Stimulated activated CD8-positive, alpha-beta memory T cell treated with anti-CD3 and anti-CD28 coated beads, Interleukin-15, amount 100 ng/mL, for 48 hours (primary cell): ENCODE measurements around the gene AOPEP.

Experiments
- DNase-seq, 2 donors: peaks; one replicate each; pipeline ENCODE4 v3.0.0-alpha.2; 2020; ENCODE audit warnings: low read depth in 2 of 2

Gene AOPEP

GRCh38 chr9:94714494-94714893, 12.0 kb upstream of the AOPEP start:
- no peak for DNase-seq

GRCh38 chr9:94717761-94718160, 8.7 kb upstream of the AOPEP start:
- no peak for DNase-seq

DNA sequence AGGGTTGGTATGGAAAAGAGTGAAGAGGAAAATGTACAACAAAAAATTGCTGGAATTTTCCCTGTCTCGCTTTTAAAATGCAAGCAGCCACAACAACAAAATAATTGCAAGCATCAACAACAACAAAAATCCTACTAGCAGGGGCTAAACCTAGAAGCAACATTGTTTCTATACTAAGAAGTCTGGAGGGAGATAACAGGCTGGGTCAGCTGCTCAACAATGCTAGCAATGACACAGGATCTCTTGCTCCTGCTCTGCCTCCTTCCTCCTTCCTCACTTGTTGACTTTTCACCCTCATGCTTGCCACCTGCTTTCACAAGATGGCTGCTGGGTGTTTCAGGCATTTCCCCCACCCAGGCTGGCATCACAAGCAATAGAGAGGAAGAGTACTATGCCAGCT, 7.6 kb upstream of the AOPEP start:
- no peak for DNase-seq

DNA sequence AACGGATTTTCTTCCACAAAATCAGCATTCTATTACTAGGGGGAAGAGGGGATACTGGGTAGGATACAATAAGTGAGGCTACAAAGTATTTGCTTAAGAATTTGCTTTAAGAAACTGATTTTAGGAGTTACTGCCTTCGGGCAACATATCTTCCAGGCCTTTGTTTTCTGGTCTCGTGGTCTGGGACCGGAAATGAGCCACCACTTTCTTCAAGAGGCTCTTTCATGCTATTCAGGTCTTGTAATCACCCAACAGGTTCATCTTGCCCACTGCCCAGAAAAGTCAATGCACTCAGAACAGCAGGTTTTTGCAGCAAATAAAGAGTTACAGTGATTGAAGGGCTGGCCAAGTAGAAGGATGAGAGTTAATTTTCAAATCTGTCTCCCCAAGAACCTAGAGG, 6.6 kb upstream of the AOPEP start:
- no peak for DNase-seq

DNA sequence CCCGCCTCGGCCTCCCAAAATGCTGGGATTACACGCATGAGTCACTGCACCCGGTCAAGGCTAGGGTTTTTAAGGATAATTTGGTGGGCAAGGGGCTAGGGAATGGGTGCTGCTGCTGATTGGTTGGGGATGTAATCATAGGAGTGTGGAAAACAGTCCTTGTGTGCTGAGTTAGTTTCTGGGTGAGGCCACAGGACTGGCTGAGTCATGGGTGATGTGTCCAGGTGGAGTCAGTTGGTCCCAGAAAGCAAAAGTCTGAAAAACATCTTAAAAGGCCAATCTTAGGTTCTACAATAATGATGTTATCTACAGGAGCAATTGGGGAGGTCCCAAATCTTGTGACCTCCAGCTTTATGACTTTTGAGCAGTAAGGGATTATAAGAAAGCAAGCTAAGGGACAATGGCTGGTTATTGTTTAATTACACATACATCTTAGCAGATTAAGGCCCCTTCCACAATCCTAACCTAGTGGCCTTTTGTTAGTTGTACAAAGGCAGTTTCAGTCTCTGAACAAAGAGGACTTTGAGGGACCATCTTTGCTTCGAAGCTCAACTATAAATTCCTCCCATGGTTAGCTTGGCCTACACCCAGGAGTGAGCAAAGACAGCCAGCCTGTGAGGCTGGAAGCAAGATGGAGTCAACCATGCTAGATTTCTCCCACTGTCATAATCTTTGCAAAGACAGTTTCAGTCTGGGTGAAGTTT, 5.5 kb upstream of the AOPEP start:
- no peak for DNase-seq

GRCh38 chr9:94721754-94722153, 4.7 kb upstream of the AOPEP start:
- no peak for DNase-seq

DNA sequence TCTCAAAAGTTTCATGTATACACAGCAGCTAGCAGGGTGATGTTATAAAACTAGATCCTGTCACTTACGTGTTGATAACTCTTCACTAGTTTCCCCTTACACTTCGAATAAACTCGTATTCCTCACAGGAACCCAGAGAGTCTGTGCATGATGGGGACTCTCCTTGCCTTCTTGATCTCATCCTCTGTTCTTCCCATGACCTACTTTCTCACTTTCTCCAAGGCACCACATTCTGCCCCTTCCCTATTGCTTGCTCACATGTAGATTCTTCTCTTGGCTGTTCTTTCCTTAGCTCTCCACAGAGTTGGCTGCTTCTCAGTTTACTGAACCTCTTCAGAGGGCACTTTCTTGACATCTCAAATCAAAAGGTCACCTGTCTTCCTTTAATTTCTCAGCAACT, 1.2 kb upstream of the AOPEP start:
- DNase-seq: no peak

DNA sequence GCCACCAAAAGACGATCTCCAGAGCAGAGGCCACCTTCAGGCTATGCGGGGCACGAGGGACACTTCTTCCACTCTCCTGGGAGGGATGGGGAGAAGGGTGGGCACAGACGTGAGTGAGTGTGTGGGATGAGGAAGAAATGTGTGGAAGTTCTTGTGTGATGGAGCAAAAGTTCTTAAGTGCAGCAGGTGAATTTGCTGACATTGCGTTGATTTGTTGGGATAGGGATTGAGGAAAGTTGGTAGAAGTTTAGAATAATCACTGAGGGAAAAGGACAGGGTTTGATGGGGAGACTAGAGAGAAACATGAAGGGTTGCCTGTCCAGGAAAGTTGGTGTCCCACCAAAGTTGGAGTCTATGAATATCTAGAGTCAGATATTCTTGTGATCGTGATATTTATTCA, 2.2 kb downstream of the AOPEP start:
- no peak for DNase-seq

- no peak for DNase-seq
These were observed 2.7 kb downstream of the AOPEP start for GRCh38 chr9:94729199-94729598.

- no peak for DNase-seq
These were observed 7.7 kb downstream of the AOPEP start for GRCh38 chr9:94734054-94734754.

DNA sequence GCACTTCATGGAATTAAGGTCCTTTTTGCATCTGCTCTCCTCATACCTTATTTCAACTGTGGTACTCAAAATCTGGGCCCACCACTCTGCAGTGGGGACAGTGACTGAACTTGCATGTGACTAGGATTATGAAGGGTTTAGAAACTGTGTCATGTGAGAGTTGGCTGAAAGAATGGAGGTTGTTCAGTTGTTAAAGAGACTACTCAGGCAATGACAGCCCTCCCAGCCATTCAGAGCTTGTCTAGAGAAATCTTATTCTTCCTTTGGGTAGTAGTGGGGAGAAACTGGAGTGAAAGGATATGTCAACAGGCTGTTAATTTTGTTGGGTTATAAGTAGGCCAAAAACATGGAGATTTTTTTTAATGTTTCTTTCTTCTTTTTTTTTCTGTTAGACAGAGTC, 10.3 kb downstream of the AOPEP start:
- no peak for DNase-seq

- DNase-seq: no peak
These were observed 13.8 kb downstream of the AOPEP start for GRCh38 chr9:94740145-94740840.

DNA sequence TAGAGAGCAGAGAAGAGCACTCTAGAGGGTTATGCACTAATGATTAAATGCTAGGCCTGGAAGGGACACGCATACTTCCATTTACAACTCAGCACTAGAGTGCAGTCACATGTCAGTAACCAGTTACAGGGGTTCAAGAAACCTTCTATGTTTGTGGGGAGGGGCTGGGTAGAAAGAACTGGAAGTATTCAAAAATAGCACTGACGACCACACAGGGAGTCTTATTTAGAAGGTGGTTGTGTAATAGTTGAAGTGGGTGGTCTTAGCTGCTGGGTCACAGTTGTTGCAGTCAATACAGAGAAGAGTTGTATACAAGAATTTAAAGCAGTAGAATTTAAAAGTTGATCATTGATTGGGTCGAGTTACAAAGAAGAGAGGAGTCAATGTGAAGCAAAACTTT, 15.4 kb downstream of the AOPEP start:
- DNase-seq: no peak

DNA sequence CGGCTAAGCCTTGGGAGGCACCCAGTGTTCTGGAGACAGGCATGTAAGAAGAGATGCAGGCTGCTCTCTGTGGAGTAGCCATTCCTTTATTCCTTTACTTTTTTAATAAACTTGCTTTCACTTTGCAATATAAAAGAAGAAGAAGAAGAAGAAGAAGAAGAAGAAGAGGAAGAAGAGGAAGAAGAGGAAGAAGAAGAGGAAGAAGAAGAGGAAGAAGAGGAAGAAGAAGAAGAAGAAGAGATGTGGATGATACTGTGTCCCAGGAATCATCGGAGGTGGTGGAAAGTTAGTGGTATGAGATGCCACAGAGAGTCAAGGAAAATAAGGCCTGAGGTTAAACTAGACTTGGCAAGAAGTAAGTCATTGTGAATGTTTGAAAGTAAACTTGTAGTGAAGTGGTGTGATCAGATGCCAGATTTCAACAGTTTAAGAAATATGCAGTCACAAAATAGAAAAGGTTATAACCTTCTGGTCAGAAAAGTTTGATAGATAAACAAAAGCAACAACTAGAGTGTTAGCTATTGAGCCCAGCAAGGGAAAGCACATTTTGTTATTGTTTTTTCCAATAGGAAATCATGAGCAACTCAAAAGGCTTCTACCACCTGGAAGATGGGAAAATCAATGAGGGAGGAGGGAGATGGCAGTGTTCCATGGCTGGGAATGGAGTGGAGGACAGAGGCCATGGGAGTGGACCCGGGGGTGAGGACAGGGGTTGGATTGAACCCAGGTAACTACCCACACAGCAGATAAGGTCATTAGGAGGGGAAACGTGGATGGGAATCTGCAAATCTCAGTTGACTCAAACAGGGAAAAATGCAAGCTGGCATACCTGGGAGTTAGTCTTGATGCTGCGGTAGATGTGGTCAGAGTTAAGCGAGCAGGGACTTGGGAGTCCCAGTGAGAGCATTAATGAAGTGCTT, 16.8 kb downstream of the AOPEP start:
- no peak for DNase-seq

GRCh38 chr9:94745806-94746540, 19.5 kb downstream of the AOPEP start:
- no peak for DNase-seq

DNA sequence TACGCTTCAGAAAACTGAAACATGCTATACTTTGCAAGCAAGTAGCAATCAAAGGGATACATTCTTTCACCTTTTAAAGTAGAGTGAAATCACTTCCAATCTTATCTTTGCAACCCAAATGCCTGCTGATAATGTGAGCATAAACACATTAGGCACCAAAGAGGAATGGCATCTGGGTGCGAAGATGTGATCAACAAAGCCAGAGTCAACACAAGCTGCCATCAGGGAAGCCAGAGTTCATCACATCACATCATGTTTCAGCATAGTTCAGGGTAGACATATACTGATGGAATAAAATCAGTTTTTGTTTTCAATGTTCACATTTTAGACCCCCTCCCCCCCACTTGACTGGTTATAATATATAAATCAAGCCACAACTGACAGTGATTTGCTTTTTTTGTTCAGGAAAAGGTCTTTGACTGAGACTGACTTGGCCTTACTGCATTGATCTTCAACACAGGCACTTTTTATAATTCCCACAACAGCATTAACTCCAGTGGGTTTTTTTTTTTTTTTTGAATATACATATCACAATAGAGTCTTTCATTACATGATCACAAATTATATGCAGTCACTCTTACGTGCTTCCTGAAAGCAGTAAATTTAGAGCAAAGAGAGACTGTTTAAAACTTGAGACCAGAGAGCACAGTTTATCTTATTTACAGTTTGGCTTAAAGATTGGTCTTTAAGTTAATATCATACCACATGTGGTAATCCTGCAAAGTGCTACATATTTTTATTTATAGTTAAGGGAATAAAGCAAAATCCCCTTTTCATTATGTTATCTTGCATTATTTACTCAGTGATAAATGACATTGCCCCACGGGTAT, 20.3 kb downstream of the AOPEP start:
- DNase-seq: no peak

- DNase-seq: no peak
These were observed 28.5 kb downstream of the AOPEP start for GRCh38 chr9:94754976-94755475.

DNA sequence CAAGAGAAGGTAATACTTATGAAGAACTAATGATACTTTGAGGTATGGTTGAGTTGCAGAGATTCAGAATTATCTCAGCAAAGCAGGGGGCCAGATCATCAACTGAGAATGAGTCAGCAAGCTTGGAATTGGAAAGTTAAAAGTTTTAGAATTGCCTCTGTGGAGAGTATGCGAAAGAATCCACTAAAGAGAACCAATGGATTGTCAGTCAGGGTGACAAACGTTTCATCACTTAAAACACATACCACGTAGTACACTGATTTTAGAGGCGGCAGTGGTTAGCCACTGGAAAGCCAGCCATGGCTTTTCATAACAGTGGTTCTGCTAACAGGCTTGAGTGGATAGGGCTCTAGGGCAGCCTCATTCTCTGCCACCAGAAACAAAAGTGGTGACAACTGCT, 30.7 kb downstream of the AOPEP start:
- no peak for DNase-seq

GRCh38 chr9:94758031-94758430, 31.5 kb downstream of the AOPEP start:
- no peak for DNase-seq

GRCh38 chr9:94758880-94759279, 32.4 kb downstream of the AOPEP start:
- DNase-seq: no peak
